GM12878 (cell line): ENCODE data around the gene MYO10. TPM values are rescaled to one million over a fixed set of nuclear protein-coding genes. Genes with fewer than 3 reads are reported as not detected.

Experiments
- ATAC-seq: fragments of 200-7000 bp; cut with Tn5 transposase; 3 replicates; pipeline ENCODE4 v1.9.1; 2020; ENCODE audit warnings: mild to moderate bottlenecking, moderate library complexity
- BruUV-seq: library from RNA; stranded (reverse); fragments of 400-500 nt; replicated peaks from 2 replicates; lab custom pipeline; 2021; lab: Mats Ljungman, UMichigan
- CTCF ChIA-PET: fragments of 300-600 bp; sonication (Branson Sonifier 250); formaldehyde crosslinking; extraction: SDS; loops from one replicate; lab custom pipeline; 2021; ENCODE audit warnings: inconsistent platforms; lab: Yijun Ruan, JAX
- POLR2A ChIA-PET: fragments of 350-600 bp; formaldehyde crosslinking; extraction: SDS; loops from one replicate; lab custom pipeline; 2021; ENCODE audit warnings: inconsistent platforms; lab: Charles Lee
- RAD21 ChIA-PET: fragments of 300-600 bp; sonication (Branson Sonifier 250); formaldehyde crosslinking; loops from one replicate; lab custom pipeline; 2023; ENCODE audit warnings: antibody characterized with exemption; ENCODE audit not compliant: unreplicated experiment; lab: Charles Lee
- SMC1A ChIA-PET: fragments of 300-600 bp; sonication (Branson Sonifier 250); formaldehyde crosslinking; loops from one replicate; lab custom pipeline; 2023; ENCODE audit not compliant: unreplicated experiment, uncharacterized antibody; lab: Charles Lee
- DNase-seq: peaks from one replicate; pipeline ENCODE4 v3.0.0-alpha.2; 2011; ENCODE audit warnings: low read depth, low spot score
- FAIRE-seq: peaks from 3 replicates; lab custom pipeline; 2011; peaks lifted over from hg19 to GRCh38; lab: Jason Lieb, UNC
- H2AFZ ChIP-seq: 2 replicates; pipeline ENCODE4 v1.6.0; 2011; ENCODE audit warnings: low read depth, low read length, control low read depth; ENCODE audit not compliant: control insufficient read depth
- H3K27ac ChIP-seq: 2 replicates; pipeline ENCODE4 v1.5.1; 2011; ENCODE audit warnings: control low read depth; ENCODE audit not compliant: control insufficient read depth, insufficient read depth
- H3K27me3 ChIP-seq, 2 experiments: replicated peaks in 1 of 2; 2 replicates each; pipeline versions ENCODE4 v1.6.0 to v1.6.1; 2011; ENCODE audit warnings: low read length in 1 of 2; ENCODE audit not compliant: control insufficient read depth in 2 of 2, insufficient read depth in 2 of 2
- H3K36me3 ChIP-seq, 2 experiments: 2 replicates each; pipeline ENCODE4 v1.5.1; 2011; ENCODE audit warnings: low read length in 1 of 2; ENCODE audit not compliant: control insufficient read depth in 2 of 2, insufficient read depth in 2 of 2
- H3K4me1 ChIP-seq: 2 replicates; pipeline ENCODE4 v1.6.1; 2011; ENCODE audit warnings: mild to moderate bottlenecking, low read length, moderate library complexity, mixed read lengths; ENCODE audit not compliant: control insufficient read depth, insufficient read depth
- H3K4me2 ChIP-seq: 2 replicates; pipeline ENCODE4 v1.6.0; 2011; ENCODE audit warnings: control low read depth; ENCODE audit not compliant: control insufficient read depth, insufficient read depth
- H3K4me3 ChIP-seq: fragments of 200-600 bp; sonication (generic); 2 replicates; pipeline ENCODE4 v1.5.1; 2016
- H3K79me2 ChIP-seq: 2 replicates; pipeline ENCODE4 v1.6.0; 2011; ENCODE audit warnings: low read length; ENCODE audit not compliant: control insufficient read depth, insufficient read depth
- H3K9ac ChIP-seq: 2 replicates; pipeline ENCODE4 v1.8.0; 2011; ENCODE audit warnings: low read length, control low read depth, mixed read lengths; ENCODE audit not compliant: control insufficient read depth, insufficient read depth
- H3K9me3 ChIP-seq: replicated peaks from 3 replicates; pipeline ENCODE4 v1.5.1; 2011; ENCODE audit warnings: mild to moderate bottlenecking, low read length; ENCODE audit not compliant: control insufficient read depth, insufficient read depth
- H4K20me1 ChIP-seq: 2 replicates; pipeline ENCODE4 v1.6.0; 2011; ENCODE audit not compliant: control insufficient read depth, insufficient read depth
- BACH1 ChIP-seq: fragments of 450-650 bp; IDR thresholded peaks from 2 replicates; pipeline ENCODE4 v1.6.1; 2017; ENCODE audit warnings: mild to moderate bottlenecking, borderline replicate concordance
- BHLHE40 ChIP-seq, 2 experiments: fragments of 450-650 bp in 1 of 2; IDR thresholded peaks; 2 replicates each; pipeline ENCODE4 v1.6.1; 2011 to 2017; ENCODE audit warnings: low read depth in 2 of 2, borderline replicate concordance in 1 of 2, improper control_type of control experiment in 1 of 2, low read length in 1 of 2, mild to moderate bottlenecking in 1 of 2
- CHD4 ChIP-seq: fragments of 200-600 bp; sonication (generic); IDR thresholded peaks from 2 replicates; pipeline ENCODE4 v1.6.1; 2016; ENCODE audit warnings: mild to moderate bottlenecking
- DPF2 ChIP-seq: fragments of 450-650 bp; IDR thresholded peaks from 2 replicates; pipeline ENCODE4 v1.6.1; 2017; ENCODE audit warnings: mild to moderate bottlenecking
- JUND ChIP-seq: IDR thresholded peaks from 2 replicates; pipeline ENCODE4 v1.6.1; 2012; ENCODE audit warnings: low read depth, mild to moderate bottlenecking, low read length, improper control_type of control experiment, moderate library complexity
- MXI1 ChIP-seq: fragments of 150-350 bp; IDR thresholded peaks from 2 replicates; pipeline ENCODE4 v1.6.1; 2011; ENCODE audit warnings: low read depth, mild to moderate bottlenecking, inconsistent platforms, low read length, improper control_type of control experiment
- NFIC ChIP-seq: IDR thresholded peaks from 2 replicates; pipeline ENCODE4 v1.6.1; 2012; ENCODE audit warnings: low read depth, mild to moderate bottlenecking, inconsistent platforms, low read length, moderate library complexity
- NRF1 ChIP-seq: conservative IDR thresholded peaks from 2 replicates; pipeline ENCODE4 v1.6.1; 2011; ENCODE audit warnings: mild to moderate bottlenecking, low read depth, low read length, improper control_type of control experiment
- SUPT20H ChIP-seq: IDR thresholded peaks from 2 replicates; pipeline ENCODE4 v1.6.1; 2011; ENCODE audit warnings: low read depth, mild to moderate bottlenecking, low read length, moderate library complexity, borderline replicate concordance; ENCODE audit not compliant: control insufficient read depth
- TBL1XR1 ChIP-seq: IDR thresholded peaks from 2 replicates; pipeline ENCODE4 v1.6.1; 2012; ENCODE audit warnings: low read depth, low read length, improper control_type of control experiment
- TCF12 ChIP-seq: IDR thresholded peaks from 2 replicates; pipeline ENCODE4 v1.6.1; 2011; ENCODE audit warnings: low read depth, mild to moderate bottlenecking, low read length
- WGBS: methylation state at CpG from one replicate; pipeline ENCODE4 v1.1.6; 2016; ENCODE audit warnings: low lambda C conversion rate; ENCODE audit not compliant: insufficient replicate concordance, insufficient coverage; ENCODE audit errors: missing lambda C conversion rate; 5-methylcytosine and 5-hydroxymethylcytosine counted together
- in situ Hi-C: fragments of 300-500 bp; cut with MboI; formaldehyde crosslinking; loops from 9 replicates; pipeline ENCODE4 v1.14.3; 2018; ENCODE audit warnings: mixed read lengths
- intact Hi-C: fragments of 100-400 bp; cut with micrococcal nuclease; formaldehyde crosslinking; loops from one replicate; pipeline ENCODE4 v1.14.2; 2022; ENCODE audit not compliant: unreplicated experiment
- polyA plus RNA-seq, 11 experiments: library from polyadenylated mRNA; depleted of rRNA in 4 of 11; unstranded in 6 of 11; stranded (reverse) in 5 of 11; fragments of >200 nt; fragmentation: Nextera tagmentation in 4 of 11; fragmentation: Illumina TruSeq in 1 of 11; extraction: Ambion mirVana in 4 of 11; extraction: Trizol in 1 of 11; gene quantifications; 1 replicate in 1 of 11; 2 replicates in 10 of 11; pipeline versions ENCODE4 v1.2.1 to v1.2.3, GENCODE V29; 2011 to 2016; ENCODE audit warnings: inconsistent platforms in 2 of 11, missing spikeins in 2 of 11, low read depth in 1 of 11
- total RNA-seq, 4 experiments: library from RNA; depleted of rRNA in 3 of 4; stranded (reverse); fragments of >200 nt in 3 of 4; fragmentation: Illumina TruSeq in 1 of 4; extraction: Trizol in 1 of 4; gene quantifications; 2 replicates each; pipeline versions ENCODE4 v1.2.1 to v1.2.3, GENCODE V29; 2013 to 2021
- TF ChIP-seq, protein P1 (sequence below): fragments of 450-650 bp; IDR thresholded peaks from 2 replicates; pipeline ENCODE4 v1.6.1; 2017; ENCODE audit warnings: low read depth, mild to moderate bottlenecking, moderate library complexity
- TF ChIP-seq, protein P2 (sequence below): fragments of 450-650 bp; conservative IDR thresholded peaks from 2 replicates; pipeline ENCODE4 v1.6.1; 2017; ENCODE audit warnings: mild to moderate bottlenecking, moderate library complexity

The MYO10 gene
- total and polyA plus RNA-seq, 10 of the 15 experiments (the other 5 are each of a cell fraction or from before 2014, with no cell fraction given): 0.02 to 0.77 (median 0.17) TPM

DNA sequence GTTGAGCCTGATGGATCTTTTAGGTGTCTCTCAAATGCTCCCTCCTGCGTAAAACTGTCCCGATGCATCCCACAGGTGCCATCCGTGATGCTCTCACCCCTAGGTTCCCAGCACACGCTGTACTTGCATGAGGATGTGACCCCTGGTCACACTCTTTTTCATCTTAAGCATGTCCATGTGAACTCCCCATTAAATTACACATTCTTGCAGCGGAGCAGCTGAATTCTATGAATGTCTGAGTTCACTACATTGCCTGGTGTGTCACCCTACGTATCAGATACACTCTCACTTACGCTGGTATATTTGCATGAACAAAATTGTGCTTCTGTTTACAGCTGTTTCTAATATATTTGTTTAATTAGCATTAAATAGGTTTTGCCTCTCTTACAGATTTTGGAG is 214.0 kb downstream of the MYO10 start:
- no peak overlapping the region for H3K4me2 ChIP-seq
- H3K79me2 ChIP-seq: no peaks in the 10 kb centered on the region
- H3K27me3 ChIP-seq: no peaks in the 10 kb centered on the region
- no peak overlapping the region for H3K4me3 ChIP-seq
- H3K36me3 ChIP-seq: no peaks in the 10 kb centered on the region
- H4K20me1 ChIP-seq: no peaks in the 10 kb centered on the region
- H3K9ac ChIP-seq: no peak overlapping the region
- FAIRE-seq (no peak), DNase-seq (no peak), ATAC-seq (peak; percentile 14; the same call in 2 of the 3 replicates)
- no peak overlapping the region for H3K27ac ChIP-seq
- ChIA-PET POLR2A (no interaction called here), CTCF (no interaction called here), RAD21 (no interaction called here), SMC1A (no interaction called here)
- in situ Hi-C loops (no loop called here), intact Hi-C loops (no loop called here)
- no TSS peak for BruUV-seq
- 59% methylated on average over 7 of the region's 7 CpGs for WGBS
- H2AFZ ChIP-seq: no peak overlapping the region
- TF ChIP-seq DPF2 (no peak), NRF1 (no peak), TBL1XR1 (no peak)
- H3K9me3 ChIP-seq: no peaks in the 10 kb centered on the region; the same call in 2 of the 3 replicates
- H3K4me1 ChIP-seq: no peaks in the 10 kb centered on the region

DNA sequence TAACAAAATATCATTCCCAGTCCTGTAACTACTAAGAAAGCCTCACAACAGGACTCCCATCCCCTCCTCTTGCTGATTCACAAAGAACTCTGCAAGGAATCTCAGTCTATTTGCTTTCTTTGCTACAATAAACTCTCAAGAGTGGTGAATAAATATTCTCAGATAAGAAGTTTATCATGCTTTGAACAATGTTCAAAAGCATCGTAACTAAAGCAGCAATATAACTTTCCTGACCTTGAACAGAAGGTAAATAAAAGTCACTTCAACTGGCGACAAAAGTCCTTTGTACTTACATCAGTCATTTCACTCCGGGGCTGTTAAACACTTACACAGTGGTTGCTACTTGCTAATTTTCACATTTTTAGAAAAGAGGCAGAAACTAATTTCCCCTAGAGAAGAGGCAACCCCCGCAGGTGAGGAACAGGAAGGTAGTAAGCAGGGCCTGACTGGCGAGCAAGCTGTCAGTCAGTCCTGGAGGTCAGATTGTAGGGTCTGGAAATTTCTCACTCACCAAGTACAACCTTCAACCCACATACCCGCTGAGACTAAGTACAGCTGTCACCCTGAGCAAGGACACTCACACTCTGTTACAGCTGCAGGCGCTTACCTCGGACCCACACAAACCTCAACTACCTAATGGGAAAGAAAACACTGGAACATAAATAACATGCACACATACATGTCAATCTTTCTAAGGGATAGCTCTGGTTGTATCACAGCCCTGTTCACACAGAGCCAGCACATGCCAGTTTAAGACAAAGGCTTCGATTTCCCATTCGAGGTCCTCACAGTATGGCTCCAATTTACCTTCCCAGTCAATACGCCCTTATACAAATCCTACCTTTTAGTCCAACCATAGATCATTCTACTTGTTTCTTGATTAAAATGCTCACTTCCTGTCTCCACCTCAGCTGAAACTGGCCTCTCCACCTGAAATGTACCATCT is 214.7 kb downstream of the MYO10 start:
- FAIRE-seq (no peak), DNase-seq (no peak), ATAC-seq (peak; percentile 64)
- ChIA-PET POLR2A (no interaction called here), SMC1A (no interaction called here), CTCF (no interaction called here), RAD21 (no interaction called here)
- Histone ChIP-seq H3K9ac (no peak overlapping the region), H3K4me2 (no peak overlapping the region), H3K4me3 (no peak overlapping the region), H3K4me1 (no peaks in the 10 kb centered on the region), H3K36me3 (no peaks in the 10 kb centered on the region), H3K9me3 (no peaks in the 10 kb centered on the region; the same call in 2 of the 3 replicates), H2AFZ (no peak overlapping the region), H3K79me2 (no peaks in the 10 kb centered on the region), H3K27ac (no peak overlapping the region), H3K27me3 (no peaks in the 10 kb centered on the region), H4K20me1 (no peaks in the 10 kb centered on the region)
- WGBS: 36% methylated on average over 11 of the region's 11 CpGs
- BruUV-seq: no TSS peak
- intact Hi-C loops: no loop called here
- in situ Hi-C loops: no loop called here
- TF ChIP-seq MXI1 (no peak), SUPT20H (no peak), JUND (no peak), BHLHE40 (IDR thresholded peaks at IDR 0.05; ENCODE audit: borderline replicate concordance in 1 of 2, low read depth in 2 of 2, low read length in 1 of 2) (no peak), TCF12 (no peak), BACH1 (no peak), CHD4 (no peak), NFIC (no peak)
- TF ChIP-seq, protein P1, sequence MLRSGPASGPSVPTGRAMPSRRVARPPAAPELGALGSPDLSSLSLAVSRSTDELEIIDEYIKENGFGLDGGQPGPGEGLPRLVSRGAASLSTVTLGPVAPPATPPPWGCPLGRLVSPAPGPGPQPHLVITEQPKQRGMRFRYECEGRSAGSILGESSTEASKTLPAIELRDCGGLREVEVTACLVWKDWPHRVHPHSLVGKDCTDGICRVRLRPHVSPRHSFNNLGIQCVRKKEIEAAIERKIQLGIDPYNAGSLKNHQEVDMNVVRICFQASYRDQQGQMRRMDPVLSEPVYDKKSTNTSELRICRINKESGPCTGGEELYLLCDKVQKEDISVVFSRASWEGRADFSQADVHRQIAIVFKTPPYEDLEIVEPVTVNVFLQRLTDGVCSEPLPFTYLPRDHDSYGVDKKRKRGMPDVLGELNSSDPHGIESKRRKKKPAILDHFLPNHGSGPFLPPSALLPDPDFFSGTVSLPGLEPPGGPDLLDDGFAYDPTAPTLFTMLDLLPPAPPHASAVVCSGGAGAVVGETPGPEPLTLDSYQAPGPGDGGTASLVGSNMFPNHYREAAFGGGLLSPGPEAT: no peak
- TF ChIP-seq, protein P2, sequence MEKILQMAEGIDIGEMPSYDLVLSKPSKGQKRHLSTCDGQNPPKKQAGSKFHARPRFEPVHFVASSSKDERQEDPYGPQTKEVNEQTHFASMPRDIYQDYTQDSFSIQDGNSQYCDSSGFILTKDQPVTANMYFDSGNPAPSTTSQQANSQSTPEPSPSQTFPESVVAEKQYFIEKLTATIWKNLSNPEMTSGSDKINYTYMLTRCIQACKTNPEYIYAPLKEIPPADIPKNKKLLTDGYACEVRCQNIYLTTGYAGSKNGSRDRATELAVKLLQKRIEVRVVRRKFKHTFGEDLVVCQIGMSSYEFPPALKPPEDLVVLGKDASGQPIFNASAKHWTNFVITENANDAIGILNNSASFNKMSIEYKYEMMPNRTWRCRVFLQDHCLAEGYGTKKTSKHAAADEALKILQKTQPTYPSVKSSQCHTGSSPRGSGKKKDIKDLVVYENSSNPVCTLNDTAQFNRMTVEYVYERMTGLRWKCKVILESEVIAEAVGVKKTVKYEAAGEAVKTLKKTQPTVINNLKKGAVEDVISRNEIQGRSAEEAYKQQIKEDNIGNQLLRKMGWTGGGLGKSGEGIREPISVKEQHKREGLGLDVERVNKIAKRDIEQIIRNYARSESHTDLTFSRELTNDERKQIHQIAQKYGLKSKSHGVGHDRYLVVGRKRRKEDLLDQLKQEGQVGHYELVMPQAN: no peak
